Chondrocyte (in vitro differentiated cells): ENCODE measurements around the gene HPCAL1. TPM values are rescaled to one million over a fixed set of nuclear protein-coding genes. Genes with fewer than 3 reads are reported as not detected.

Experiments used
- DNase-seq: peaks from one replicate; pipeline ENCODE4 v3.0.0; 2021; ENCODE audit warnings: mixed read lengths, low spot score
- H3K27ac Mint-ChIP-seq: one replicate; pipeline ENCODE4 v1.8.0; 2021; ENCODE audit warnings: mild to moderate bottlenecking, moderate library complexity, mixed read lengths; ENCODE audit not compliant: unreplicated experiment
- H3K27me3 Mint-ChIP-seq: 2 replicates; pipeline ENCODE4 v1.8.0; 2021; ENCODE audit warnings: low read depth, mixed read lengths
- H3K36me3 Mint-ChIP-seq: 2 replicates; pipeline ENCODE4 v1.8.0; 2021; ENCODE audit warnings: low read depth, mixed read lengths
- H3K4me1 Mint-ChIP-seq: 2 replicates; pipeline ENCODE4 v1.8.0; 2021; ENCODE audit warnings: low read depth, mild to moderate bottlenecking, mixed read lengths
- H3K4me3 Mint-ChIP-seq: one replicate; pipeline ENCODE4 v1.8.0; 2021; ENCODE audit warnings: mild to moderate bottlenecking, moderate library complexity, mixed read lengths; ENCODE audit not compliant: unreplicated experiment
- H3K9me3 Mint-ChIP-seq: 2 replicates; pipeline ENCODE4 v1.8.0; 2021; ENCODE audit warnings: low read depth, mixed read lengths
- total RNA-seq: library from RNA; stranded (reverse); gene quantifications from 3 replicates; pipeline ENCODE4 v1.2.1, GENCODE V29; 2021
- TF ChIP-seq, protein P1 (sequence below): fragments of 200-600 bp; sonication (generic); IDR thresholded peaks from 2 replicates; pipeline ENCODE4 v1.5.0; 2021; ENCODE audit warnings: antibody characterized with exemption, mild to moderate bottlenecking, moderate library complexity

HPCAL1 gene
- total RNA-seq, 1 donor from 2014 or later: 19.3 TPM

GRCh38 chr2:10283106-10284062 is 19.3 kb upstream of the HPCAL1 start:
- Mint-ChIP-seq H3K4me1 (peaks cover 33% of the 10 kb centered on the region), H3K36me3 (no peaks in the 10 kb centered on the region), H3K4me3 (no peak overlapping the region), H3K9me3 (no peaks in the 10 kb centered on the region), H3K27ac (peak overlapping the region; percentile 81), H3K27me3 (no peaks in the 10 kb centered on the region)
- TF ChIP-seq, protein P1, sequence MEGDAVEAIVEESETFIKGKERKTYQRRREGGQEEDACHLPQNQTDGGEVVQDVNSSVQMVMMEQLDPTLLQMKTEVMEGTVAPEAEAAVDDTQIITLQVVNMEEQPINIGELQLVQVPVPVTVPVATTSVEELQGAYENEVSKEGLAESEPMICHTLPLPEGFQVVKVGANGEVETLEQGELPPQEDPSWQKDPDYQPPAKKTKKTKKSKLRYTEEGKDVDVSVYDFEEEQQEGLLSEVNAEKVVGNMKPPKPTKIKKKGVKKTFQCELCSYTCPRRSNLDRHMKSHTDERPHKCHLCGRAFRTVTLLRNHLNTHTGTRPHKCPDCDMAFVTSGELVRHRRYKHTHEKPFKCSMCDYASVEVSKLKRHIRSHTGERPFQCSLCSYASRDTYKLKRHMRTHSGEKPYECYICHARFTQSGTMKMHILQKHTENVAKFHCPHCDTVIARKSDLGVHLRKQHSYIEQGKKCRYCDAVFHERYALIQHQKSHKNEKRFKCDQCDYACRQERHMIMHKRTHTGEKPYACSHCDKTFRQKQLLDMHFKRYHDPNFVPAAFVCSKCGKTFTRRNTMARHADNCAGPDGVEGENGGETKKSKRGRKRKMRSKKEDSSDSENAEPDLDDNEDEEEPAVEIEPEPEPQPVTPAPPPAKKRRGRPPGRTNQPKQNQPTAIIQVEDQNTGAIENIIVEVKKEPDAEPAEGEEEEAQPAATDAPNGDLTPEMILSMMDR: no peak
- DNase-seq: no peak

DNA sequence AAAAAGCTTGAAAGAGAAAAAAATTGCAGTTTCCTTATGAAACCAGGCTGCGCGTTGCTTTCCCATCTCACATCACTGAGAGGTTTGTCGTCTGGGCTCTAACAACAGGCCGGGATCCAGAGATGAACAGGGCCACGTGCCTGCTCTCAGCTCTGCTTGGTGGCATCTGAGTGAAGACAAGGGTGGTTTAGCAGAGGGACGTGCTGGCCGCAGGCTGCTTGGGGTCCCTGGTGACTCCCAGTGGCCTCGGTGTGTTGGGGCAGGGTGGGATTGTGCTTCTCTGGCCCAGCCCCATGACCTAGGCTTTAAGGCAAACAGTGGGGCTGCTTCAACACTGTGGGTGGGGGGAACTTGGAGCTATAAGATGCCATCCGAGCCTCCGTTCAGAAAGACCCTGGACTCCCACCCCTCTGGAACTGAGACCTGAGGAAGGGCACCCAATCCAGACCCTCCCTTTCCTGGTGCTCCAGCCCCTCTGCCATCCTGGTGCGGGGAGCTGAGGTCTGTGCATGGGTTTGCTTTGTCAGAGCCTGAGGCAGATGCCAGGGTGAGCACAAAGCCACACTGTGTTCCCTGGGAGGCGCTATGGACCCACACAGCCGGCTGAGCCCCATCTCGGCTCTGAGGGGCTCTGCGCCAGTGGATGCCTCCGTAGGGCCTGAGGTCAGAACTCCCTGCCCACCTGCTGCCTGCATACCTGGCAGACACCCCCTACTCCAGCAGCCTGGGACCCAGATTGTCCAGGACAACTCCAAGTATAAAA is 18.4 kb upstream of the HPCAL1 start:
- Mint-ChIP-seq H3K4me1 (peaks cover 30% of the 10 kb centered on the region), H3K9me3 (no peaks in the 10 kb centered on the region), H3K27ac (peak overlapping the region; percentile 41), H3K4me3 (no peak overlapping the region), H3K36me3 (no peaks in the 10 kb centered on the region), H3K27me3 (no peaks in the 10 kb centered on the region)
- TF ChIP-seq, protein P1: no peak
- DNase-seq: no peak

DNA sequence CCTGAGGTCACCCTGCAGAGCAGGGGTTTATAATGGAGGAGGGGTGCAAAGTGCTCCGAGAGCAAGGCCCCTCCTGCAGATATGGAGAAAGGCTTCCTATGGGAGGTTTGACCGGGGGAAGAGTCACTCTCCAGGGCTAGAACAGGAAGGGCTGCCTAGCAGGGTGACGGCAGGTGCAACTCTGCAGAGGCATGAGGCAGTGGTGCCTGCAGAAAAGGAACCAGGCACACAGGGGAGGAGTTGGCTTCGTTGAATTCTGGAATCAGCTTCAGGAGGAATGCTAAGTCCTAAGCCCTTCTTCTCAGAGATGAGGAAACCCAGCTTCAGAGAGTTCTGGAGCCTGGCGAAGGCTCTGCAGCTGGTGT is 17.5 kb upstream of the HPCAL1 start:
- H3K27ac Mint-ChIP-seq: peak overlapping the region; percentile 74
- H3K36me3 Mint-ChIP-seq: no peaks in the 10 kb centered on the region
- TF ChIP-seq, protein P1: no peak
- peaks cover 36% of the 10 kb centered on the region for H3K4me1 Mint-ChIP-seq
- H3K9me3 Mint-ChIP-seq: no peaks in the 10 kb centered on the region
- no peak overlapping the region for H3K4me3 Mint-ChIP-seq
- no peak for DNase-seq
- no peaks in the 10 kb centered on the region for H3K27me3 Mint-ChIP-seq

GRCh38 chr2:10285556-10286198 is 17.0 kb upstream of the HPCAL1 start:
- H3K4me3 Mint-ChIP-seq: no peak overlapping the region
- peaks cover 39% of the 10 kb centered on the region for H3K4me1 Mint-ChIP-seq
- H3K36me3 Mint-ChIP-seq: no peaks in the 10 kb centered on the region
- DNase-seq: peak; percentile 94
- H3K9me3 Mint-ChIP-seq: no peaks in the 10 kb centered on the region
- H3K27ac Mint-ChIP-seq: peak overlapping the region; percentile 74
- TF ChIP-seq, protein P1: peak; percentile 30
- no peaks in the 10 kb centered on the region for H3K27me3 Mint-ChIP-seq
